Activated CD4-positive, alpha-beta T cell treated with anti-CD3 and anti-CD28 coated beads, Interleukin-2, Interleukin-6, amounts not matched to agents 100 ng/mL and 50 ng/mL, durations not matched to agents 16 hours and 8 hours (primary cell): ENCODE measurements around the gene PSMB8.
A peak's percentile ranks its signal among the peaks of the same experiment; 100 is the strongest.

Experiments
- DNase-seq: peaks from one replicate; pipeline ENCODE4 v3.0.0-alpha.2; 2020

The PSMB8 gene

GRCh38 chr6:32855467-32856174 is 11.8 kb upstream of the PSMB8 start:
- DNase-seq, result no peak

GRCh38 chr6:32854376-32855178 is 10.7 kb upstream of the PSMB8 start:
- DNase-seq, result peak; percentile 74

- peak; percentile 96 for DNase-seq
Observed at GRCh38 chr6:32853541-32854375, 9.9 kb upstream of the PSMB8 start, which contains the start of the genes PSMB9 and TAP1. PSMB9 (plus strand) TSS chr6:32854192; CDS start chr6:32854230, 38 bp downstream. TAP1 (minus strand) TSS chr6:32853704; CDS start chr6:32853636, 68 bp downstream.

GRCh38 chr6:32852844-32853540 is 9.1 kb upstream of the PSMB8 start:
- peak; percentile 51 for DNase-seq

GRCh38 chr6:32852018-32852843 is 8.4 kb upstream of the PSMB8 start:
- DNase-seq, result peak; percentile 61

GRCh38 chr6:32851025-32851424 is 7.2 kb upstream of the PSMB8 start:
- no peak for DNase-seq

- no peak for DNase-seq
Observed at GRCh38 chr6:32849126-32849525, 5.3 kb upstream of the PSMB8 start.

GRCh38 chr6:32847795-32848194 is 3.9 kb upstream of the PSMB8 start:
- no peak for DNase-seq

GRCh38 chr6:32847004-32847403 is 3.2 kb upstream of the PSMB8 start:
- DNase-seq, result no peak

GRCh38 chr6:32845384-32845884 is 1.6 kb upstream of the PSMB8 start:
- DNase-seq, result peak; percentile 74

- DNase-seq, result no peak
Observed at GRCh38 chr6:32844839-32845383, 1.1 kb upstream of the PSMB8 start.

- DNase-seq, result peak; percentile 33
Observed at GRCh38 chr6:32843331-32843978, 392 bp downstream of the PSMB8 start.

- DNase-seq, result no peak
Observed at GRCh38 chr6:32842690-32843089, 1.2 kb downstream of the PSMB8 start.

GRCh38 chr6:32842021-32842650 is 1.7 kb downstream of the PSMB8 start:
- no peak for DNase-seq

- peak; percentile 87 for DNase-seq
Observed at GRCh38 chr6:32840604-32841246, 3.1 kb downstream of the PSMB8 start.

- no peak for DNase-seq
Observed at GRCh38 chr6:32839356-32839755, 4.5 kb downstream of the PSMB8 start.

GRCh38 chr6:32838114-32838958 is 5.5 kb downstream of the PSMB8 start, which contains the start of gene TAP2:
TAP2 (minus strand) TSS chr6:32838739; CDS start chr6:32838233, 506 bp downstream.
- peak; percentile 99 for DNase-seq

GRCh38 chr6:32837651-32838113 is 6.2 kb downstream of the PSMB8 start:
- no peak for DNase-seq
